Upper lobe of right lung (tissue), 1 donor: ENCODE data around the gene MAML3. TPM values are rescaled to one million over a fixed set of nuclear protein-coding genes. Genes with fewer than 3 reads are reported as not detected.

Source experiments
- ATAC-seq: fragments of 200-7000 bp; cut with Tn5 transposase; one replicate; pipeline ENCODE4 v1.9.1; 2020; ENCODE audit warnings: mild to moderate bottlenecking, moderate library complexity
- DNase-seq: peaks from one replicate; pipeline ENCODE4 v3.0.0-alpha.2; 2020
- H3K27ac ChIP-seq: fragments of 200-600 bp; one replicate; pipeline ENCODE4 v1.8.0; 2022
- H3K27me3 ChIP-seq: fragments of 200-600 bp; one replicate; pipeline ENCODE4 v1.8.0; 2022; ENCODE audit warnings: mild to moderate bottlenecking
- H3K36me3 ChIP-seq: fragments of 200-600 bp; one replicate; pipeline ENCODE4 v1.8.0; 2022
- H3K4me1 ChIP-seq: fragments of 200-600 bp; one replicate; pipeline ENCODE4 v1.8.0; 2022
- H3K4me3 ChIP-seq: fragments of 200-600 bp; one replicate; pipeline ENCODE4 v1.8.0; 2022; ENCODE audit warnings: mild to moderate bottlenecking
- H3K9me3 ChIP-seq: fragments of 200-600 bp; one replicate; pipeline ENCODE4 v1.8.0; 2022
- intact Hi-C: fragments of 100-400 bp; cut with DNase I; formaldehyde crosslinking; loops from one replicate; pipeline ENCODE4 v1.11.0; 2022
- total RNA-seq: library from RNA; stranded (reverse); fragmentation: NEBNext Ultra II Directional; extraction: Animal tissue kit (Norgen Biotek cat#: 25700); gene quantifications from one replicate; pipeline ENCODE4 v1.2.1, GENCODE V29; 2021
- TF ChIP-seq, protein P1 (sequence below): fragments of 200-600 bp; IDR thresholded peaks from one replicate; pipeline ENCODE4 v1.8.0; 2022; ENCODE audit warnings: antibody characterized with exemption
- donor health status: DM: no; HTN: yes; CAD: no; lungs with severe emphysema.

MAML3 gene
- total RNA-seq, 1 donor from 2014 or later: 13.1 TPM

DNA sequence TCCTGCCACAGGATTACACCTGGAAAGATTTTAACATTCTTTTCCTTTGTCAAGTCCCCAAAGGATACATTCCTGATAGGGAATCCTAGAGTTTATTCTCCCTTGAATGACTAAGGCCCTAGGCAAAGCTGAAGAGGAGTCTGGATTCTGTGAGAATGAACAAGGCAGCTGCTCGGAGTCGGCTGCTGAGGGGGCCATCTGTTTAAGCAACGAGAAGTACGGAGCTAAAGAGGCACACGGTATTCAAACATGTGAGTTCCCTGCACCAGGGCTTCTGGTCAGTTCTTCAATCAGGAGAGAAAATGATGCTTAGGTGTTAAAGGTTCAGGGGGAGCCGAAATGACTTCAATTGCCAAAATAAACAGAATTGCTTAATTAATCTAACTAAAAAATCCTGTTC, 390.8 kb downstream of the MAML3 start:
- Histone ChIP-seq H3K27ac (peak overlapping the region; percentile 67), H3K36me3 (no peaks in the 10 kb centered on the region), H3K9me3 (no peaks in the 10 kb centered on the region), H3K4me1 (peaks cover 46% of the 10 kb centered on the region), H3K27me3 (no peaks in the 10 kb centered on the region), H3K4me3 (peak overlapping the region; percentile 23)
- intact Hi-C loops: no loop called here
- DNase-seq: no peak
- TF ChIP-seq, protein P1, sequence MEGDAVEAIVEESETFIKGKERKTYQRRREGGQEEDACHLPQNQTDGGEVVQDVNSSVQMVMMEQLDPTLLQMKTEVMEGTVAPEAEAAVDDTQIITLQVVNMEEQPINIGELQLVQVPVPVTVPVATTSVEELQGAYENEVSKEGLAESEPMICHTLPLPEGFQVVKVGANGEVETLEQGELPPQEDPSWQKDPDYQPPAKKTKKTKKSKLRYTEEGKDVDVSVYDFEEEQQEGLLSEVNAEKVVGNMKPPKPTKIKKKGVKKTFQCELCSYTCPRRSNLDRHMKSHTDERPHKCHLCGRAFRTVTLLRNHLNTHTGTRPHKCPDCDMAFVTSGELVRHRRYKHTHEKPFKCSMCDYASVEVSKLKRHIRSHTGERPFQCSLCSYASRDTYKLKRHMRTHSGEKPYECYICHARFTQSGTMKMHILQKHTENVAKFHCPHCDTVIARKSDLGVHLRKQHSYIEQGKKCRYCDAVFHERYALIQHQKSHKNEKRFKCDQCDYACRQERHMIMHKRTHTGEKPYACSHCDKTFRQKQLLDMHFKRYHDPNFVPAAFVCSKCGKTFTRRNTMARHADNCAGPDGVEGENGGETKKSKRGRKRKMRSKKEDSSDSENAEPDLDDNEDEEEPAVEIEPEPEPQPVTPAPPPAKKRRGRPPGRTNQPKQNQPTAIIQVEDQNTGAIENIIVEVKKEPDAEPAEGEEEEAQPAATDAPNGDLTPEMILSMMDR: no peak
- no peak for ATAC-seq

- H3K36me3 ChIP-seq: no peaks in the 10 kb centered on the region
- TF ChIP-seq, protein P1: no peak
- no peak overlapping the region for H3K4me3 ChIP-seq
- H3K27me3 ChIP-seq: no peaks in the 10 kb centered on the region
- no peak for DNase-seq
- H3K4me1 ChIP-seq: peaks cover 46% of the 10 kb centered on the region
- no peaks in the 10 kb centered on the region for H3K9me3 ChIP-seq
- H3K27ac ChIP-seq: peak overlapping the region; percentile 67
- intact Hi-C loops: no loop called here
- ATAC-seq: peak; percentile 60
Measured at GRCh38 chr4:139762720-139763119, 391.3 kb downstream of the MAML3 start.

DNA sequence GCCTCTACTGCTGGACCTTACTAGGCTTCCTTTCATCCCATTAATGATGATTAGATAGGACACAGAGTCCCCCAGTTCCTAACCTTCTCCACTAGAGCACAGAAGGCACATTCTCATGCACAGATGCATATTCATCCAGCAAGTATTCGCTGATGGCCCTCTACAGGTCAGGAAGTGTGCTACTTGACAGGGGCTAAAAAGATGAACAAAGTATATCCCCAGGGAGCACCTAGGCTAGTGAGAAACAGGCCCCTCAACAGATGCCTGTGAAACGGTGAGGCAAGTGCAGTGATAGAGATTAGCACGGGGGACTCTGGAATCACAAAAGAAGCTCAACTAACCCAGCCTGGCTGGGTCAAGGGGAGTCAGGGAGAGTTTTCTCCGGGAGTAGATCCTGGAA, 392.5 kb downstream of the MAML3 start:
- ATAC-seq: peak; percentile 21
- Histone ChIP-seq H3K27me3 (no peaks in the 10 kb centered on the region), H3K4me1 (peaks cover 39% of the 10 kb centered on the region), H3K9me3 (no peaks in the 10 kb centered on the region), H3K4me3 (no peak overlapping the region), H3K36me3 (no peaks in the 10 kb centered on the region), H3K27ac (peak overlapping the region; percentile 67)
- DNase-seq: no peak
- TF ChIP-seq, protein P1: peak; percentile 21
- intact Hi-C loops: no loop called here

DNA sequence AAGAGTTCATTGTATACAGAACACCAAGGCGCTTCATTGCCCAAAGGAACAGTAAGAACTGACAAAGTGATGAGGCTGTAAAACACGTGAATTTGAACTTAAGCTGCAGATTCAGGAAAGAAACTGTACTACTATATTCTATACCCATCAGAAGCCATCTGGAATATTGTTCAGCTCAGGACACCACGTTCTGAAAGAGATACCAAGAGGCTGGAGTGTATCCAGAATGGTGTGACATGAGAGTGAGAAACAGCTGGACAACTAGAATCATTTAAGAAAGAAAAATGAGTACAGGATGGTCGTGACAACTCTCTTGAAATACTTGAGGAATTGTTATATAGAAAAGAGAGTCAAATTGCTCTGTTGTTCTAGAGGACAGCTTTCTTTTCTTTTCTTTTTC, 393.4 kb downstream of the MAML3 start:
- Histone ChIP-seq H3K27ac (no peak overlapping the region), H3K4me1 (peaks cover 39% of the 10 kb centered on the region), H3K27me3 (no peaks in the 10 kb centered on the region), H3K9me3 (no peaks in the 10 kb centered on the region), H3K36me3 (no peaks in the 10 kb centered on the region), H3K4me3 (no peak overlapping the region)
- TF ChIP-seq, protein P1: no peak
- intact Hi-C loops: no loop called here
- no peak for DNase-seq
- ATAC-seq: no peak

DNA sequence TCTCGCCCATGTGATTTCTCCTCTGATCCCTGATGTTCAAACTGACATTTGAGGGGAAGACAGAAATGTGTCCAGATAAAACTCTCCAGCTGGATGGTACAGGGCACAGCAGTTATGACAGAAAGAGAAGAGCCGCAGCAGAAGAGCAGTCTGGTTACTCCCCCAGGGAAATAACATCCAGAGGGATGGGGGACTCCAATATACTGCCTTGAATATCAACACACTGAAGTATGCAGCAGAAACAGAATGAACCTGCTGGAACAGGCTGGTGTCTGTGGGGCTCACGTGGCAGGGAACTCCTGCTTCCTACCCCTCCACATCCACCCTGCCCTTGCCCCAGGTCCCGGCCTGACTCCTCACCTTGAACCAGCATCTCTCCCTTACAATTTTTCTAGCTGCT, 394.9 kb downstream of the MAML3 start:
- Histone ChIP-seq H3K27ac (no peak overlapping the region), H3K4me1 (peaks cover 27% of the 10 kb centered on the region), H3K36me3 (no peaks in the 10 kb centered on the region), H3K27me3 (no peaks in the 10 kb centered on the region), H3K4me3 (no peak overlapping the region), H3K9me3 (no peaks in the 10 kb centered on the region)
- DNase-seq: no peak
- TF ChIP-seq, protein P1: no peak
- intact Hi-C loops: no loop called here
- no peak for ATAC-seq
